ENCODE results near the gene EML3.

Gene EML3

GRCh38 chr11:62558669-62559068, 53.9 kb downstream of the EML3 start:
- no peak overlapping the region for H3K23ac ChIP-seq (ENCODE audit: low read length in 2 of 2)
- H3K36me3 ChIP-seq (ENCODE audit: control insufficient read depth in 1 of 2, insufficient read depth in 2 of 2, low read depth in 1 of 2, low read length in 2 of 2): peaks cover 37 to 48% of the 10 kb centered on the region in 2 experiments
- 97% methylated on average over 3 of the region's 9 CpGs for WGBS
- DNase-seq: no peak
- H3K9me3 ChIP-seq (ENCODE audit: control insufficient read depth, low read length): no peaks in the 10 kb centered on the region
- H3K4me3 ChIP-seq (ENCODE audit: insufficient read depth in 1 of 2, low read depth in 1 of 2, low read length in 2 of 2): no peak overlapping the region
- peaks cover 50% of the 10 kb centered on the region for H3K4me1 ChIP-seq (ENCODE audit: control insufficient read depth, insufficient read depth, low read depth, low read length)
- no peak overlapping the region for H3K4ac ChIP-seq (ENCODE audit: low read depth in 1 of 2, low read length in 2 of 2)
- peak overlapping the region; percentile 78 for H3K27ac ChIP-seq (ENCODE audit: low read length, poor library complexity, severe bottlenecking)
- H2BK120ac ChIP-seq (ENCODE audit: low read depth, low read length): no peak overlapping the region
- no peak overlapping the region for H2AK5ac ChIP-seq (ENCODE audit: low read length, severe bottlenecking)
- no peak overlapping the region for H3K14ac ChIP-seq (ENCODE audit: low read length in 2 of 2)
- peak overlapping the region in 1 of 2 experiments; percentile 49 for H2BK12ac ChIP-seq (ENCODE audit: low read length in 2 of 2)
- H4K91ac ChIP-seq (ENCODE audit: low read length): peak overlapping the region; percentile 8
- H3K4me2 ChIP-seq (ENCODE audit: low read length, poor library complexity, severe bottlenecking): no peak overlapping the region
- H4K8ac ChIP-seq (ENCODE audit: low read length): no peak overlapping the region
- H2AFZ ChIP-seq (ENCODE audit: low read depth, low read length): no peak overlapping the region
- H3K18ac ChIP-seq (ENCODE audit: low read depth in 1 of 2, low read length in 2 of 2): no peak overlapping the region
- H2BK5ac ChIP-seq (ENCODE audit: low read depth, low read length, poor library complexity, severe bottlenecking): no peak overlapping the region
- peaks cover 1% of the 10 kb centered on the region for H3K79me1 ChIP-seq (replicated peaks; ENCODE audit: low read length, poor library complexity, severe bottlenecking)
- no peak overlapping the region for H2BK15ac ChIP-seq (ENCODE audit: low read depth, poor library complexity, severe bottlenecking)
- H3K9ac ChIP-seq (ENCODE audit: low read length): no peak overlapping the region
- no peaks in the 10 kb centered on the region for H3K27me3 ChIP-seq (ENCODE audit: control insufficient read depth in 1 of 2, insufficient read depth in 1 of 2, low read length in 2 of 2)

GRCh38 chr11:62556875-62557631, 55.5 kb downstream of the EML3 start:
- Histone ChIP-seq H2BK15ac (ENCODE audit: low read depth, poor library complexity, severe bottlenecking) (peak overlapping the region; percentile 41), H2BK5ac (ENCODE audit: low read depth, low read length, poor library complexity, severe bottlenecking) (peak overlapping the region; percentile 49), H2AFZ (ENCODE audit: low read depth, low read length) (no peak overlapping the region), H4K91ac (ENCODE audit: low read length) (peak overlapping the region; percentile 20), H3K4me3 (ENCODE audit: insufficient read depth in 1 of 2, low read depth in 1 of 2, low read length in 2 of 2) (peak overlapping the region in 1 of 2 experiments; percentile 52), H2BK12ac (ENCODE audit: low read length in 2 of 2) (peak overlapping the region; percentile 64 to 75), H3K36me3 (ENCODE audit: control insufficient read depth in 1 of 2, insufficient read depth in 2 of 2, low read depth in 1 of 2, low read length in 2 of 2) (peaks cover 24 to 34% of the 10 kb centered on the region in 2 experiments), H3K27me3 (ENCODE audit: control insufficient read depth in 1 of 2, insufficient read depth in 1 of 2, low read length in 2 of 2) (no peaks in the 10 kb centered on the region), H4K8ac (ENCODE audit: low read length) (no peak overlapping the region), H3K4me1 (ENCODE audit: control insufficient read depth, insufficient read depth, low read depth, low read length) (peaks cover 60% of the 10 kb centered on the region), H3K9ac (ENCODE audit: low read length) (peak overlapping the region; percentile 95), H2AK5ac (ENCODE audit: low read length, severe bottlenecking) (peak overlapping the region; percentile 94), H2BK120ac (ENCODE audit: low read depth, low read length) (peak overlapping the region; percentile 85), H3K4ac (ENCODE audit: low read depth in 1 of 2, low read length in 2 of 2) (peak overlapping the region; percentile 55 to 58), H3K4me2 (ENCODE audit: low read length, poor library complexity, severe bottlenecking) (no peak overlapping the region), H3K9me3 (ENCODE audit: control insufficient read depth, low read length) (no peaks in the 10 kb centered on the region), H3K18ac (ENCODE audit: low read depth in 1 of 2, low read length in 2 of 2) (peak overlapping the region; percentile 55 to 87), H3K27ac (ENCODE audit: low read length, poor library complexity, severe bottlenecking) (peak overlapping the region; percentile 88), H3K23ac (ENCODE audit: low read length in 2 of 2) (peak overlapping the region in 1 of 2 experiments; percentile 65), H3K14ac (ENCODE audit: low read length in 2 of 2) (peak overlapping the region in 1 of 2 experiments; percentile 26), H3K79me1 (replicated peaks; ENCODE audit: low read length, poor library complexity, severe bottlenecking) (no peaks in the 10 kb centered on the region)
- no peak for DNase-seq
- 40% methylated on average over 3 of the region's 3 CpGs for WGBS

GRCh38 chr11:62556108-62556874, 56.3 kb downstream of the EML3 start:
- H3K14ac ChIP-seq (ENCODE audit: low read length in 2 of 2): no peak overlapping the region
- peak overlapping the region in 1 of 2 experiments; percentile 59 for H3K4me3 ChIP-seq (ENCODE audit: insufficient read depth in 1 of 2, low read depth in 1 of 2, low read length in 2 of 2)
- H2BK15ac ChIP-seq (ENCODE audit: low read depth, poor library complexity, severe bottlenecking): peak overlapping the region; percentile 73
- H3K27ac ChIP-seq (ENCODE audit: low read length, poor library complexity, severe bottlenecking): peak overlapping the region; percentile 88
- peak overlapping the region in 1 of 2 experiments; percentile 40 for H3K23ac ChIP-seq (ENCODE audit: low read length in 2 of 2)
- H3K36me3 ChIP-seq (ENCODE audit: control insufficient read depth in 1 of 2, insufficient read depth in 2 of 2, low read depth in 1 of 2, low read length in 2 of 2): peaks cover 24 to 27% of the 10 kb centered on the region in 2 experiments
- 9% methylated on average over 14 of the region's 14 CpGs for WGBS
- H2BK5ac ChIP-seq (ENCODE audit: low read depth, low read length, poor library complexity, severe bottlenecking): peak overlapping the region; percentile 88
- peak overlapping the region; percentile 36 for H3K4me2 ChIP-seq (ENCODE audit: low read length, poor library complexity, severe bottlenecking)
- peak overlapping the region; percentile 75 to 81 for H2BK12ac ChIP-seq (ENCODE audit: low read length in 2 of 2)
- DNase-seq: peak; percentile 98
- peak overlapping the region; percentile 55 to 66 for H3K4ac ChIP-seq (ENCODE audit: low read depth in 1 of 2, low read length in 2 of 2)
- H2AFZ ChIP-seq (ENCODE audit: low read depth, low read length): no peak overlapping the region
- no peaks in the 10 kb centered on the region for H3K27me3 ChIP-seq (ENCODE audit: control insufficient read depth in 1 of 2, insufficient read depth in 1 of 2, low read length in 2 of 2)
- H3K79me1 ChIP-seq (replicated peaks; ENCODE audit: low read length, poor library complexity, severe bottlenecking): no peaks in the 10 kb centered on the region
- no peaks in the 10 kb centered on the region for H3K9me3 ChIP-seq (ENCODE audit: control insufficient read depth, low read length)
- H3K4me1 ChIP-seq (ENCODE audit: control insufficient read depth, insufficient read depth, low read depth, low read length): peaks cover 64% of the 10 kb centered on the region
- H3K9ac ChIP-seq (ENCODE audit: low read length): peak overlapping the region; percentile 95
- H4K91ac ChIP-seq (ENCODE audit: low read length): peak overlapping the region; percentile 20
- peak overlapping the region; percentile 85 for H2BK120ac ChIP-seq (ENCODE audit: low read depth, low read length)
- H3K18ac ChIP-seq (ENCODE audit: low read depth in 1 of 2, low read length in 2 of 2): peak overlapping the region; percentile 55 to 87
- H2AK5ac ChIP-seq (ENCODE audit: low read length, severe bottlenecking): peak overlapping the region; percentile 94
- H4K8ac ChIP-seq (ENCODE audit: low read length): peak overlapping the region; percentile 72

All from mesenchymal stem cell (in vitro differentiated cells and primary cell).